SK-N-SH (cell line): Measurements from ENCODE around the gene AFAP1L1. TPM values are rescaled to one million over a fixed set of nuclear protein-coding genes. Genes with fewer than 3 reads are reported as not detected.

ENCODE experiments used
- CTCF ChIA-PET: fragments of 300-600, 350-600 bp; formaldehyde crosslinking; extraction: SDS; loops from one replicate; lab custom pipeline; 2021; lab: Yijun Ruan, JAX
- POLR2A ChIA-PET: fragments of 350-600 bp; sonication (Branson Sonifier 250); formaldehyde crosslinking; extraction: SDS; loops from one replicate; lab custom pipeline; 2020; ENCODE audit warnings: antibody characterized with exemption, inconsistent platforms; lab: Yijun Ruan, JAX
- DNase-seq: peaks from one replicate; pipeline ENCODE4 v3.0.0; 2012
- H2AFZ ChIP-seq: fragments of 200-600 bp; sonication (generic); 2 replicates; pipeline ENCODE4 v1.8.1; 2016; ENCODE audit warnings: antibody characterized with exemption, mild to moderate bottlenecking, low read depth
- H3F3A ChIP-seq: fragments of 200-600 bp; sonication (generic); replicated peaks from 2 replicates; pipeline ENCODE3; 2016; ENCODE audit warnings: antibody characterized with exemption, mild to moderate bottlenecking; ENCODE audit not compliant: insufficient read depth
- H3K27ac ChIP-seq, 2 experiments: fragments of 200-500 bp in 1 of 2; fragments of 200-600 bp in 1 of 2; sonication (Bioruptor generic) in 1 of 2; sonication (generic), shearing (Covaris generic) in 1 of 2; 2 replicates each; pipeline versions ENCODE4 v1.5.1 to v1.6.1; 2014 to 2016; ENCODE audit warnings: low read depth in 2 of 2, inconsistent platforms in 1 of 2, low read length in 1 of 2, mild to moderate bottlenecking in 1 of 2, mixed read lengths in 1 of 2
- H3K27me3 ChIP-seq: fragments of 200-600 bp; sonication (generic), shearing (Covaris generic); 2 replicates; pipeline ENCODE4 v1.6.1; 2016; ENCODE audit warnings: mixed run types; ENCODE audit not compliant: insufficient read depth
- H3K36me3 ChIP-seq, 2 experiments: fragments of 200-500 bp in 1 of 2; fragments of 200-600 bp in 1 of 2; sonication (Bioruptor generic) in 1 of 2; sonication (generic) in 1 of 2; replicated peaks in 1 of 2; 2 replicates each; pipeline versions ENCODE3 to v1.5.1; 2014 to 2016; ENCODE audit warnings: low read length in 1 of 2, mild to moderate bottlenecking in 1 of 2; ENCODE audit not compliant: insufficient read depth in 2 of 2, control insufficient read depth in 1 of 2
- H3K4me1 ChIP-seq, 2 experiments: fragments of 200-500 bp in 1 of 2; fragments of 200-600 bp in 1 of 2; sonication (Bioruptor generic) in 1 of 2; sonication (generic), shearing (Covaris generic) in 1 of 2; 2 replicates each; pipeline versions ENCODE4 v1.5.1 to v1.6.1; 2014 to 2016; ENCODE audit warnings: low read depth in 1 of 2, low read length in 1 of 2, mixed run types in 1 of 2; ENCODE audit not compliant: insufficient read depth in 2 of 2, control insufficient read depth in 1 of 2
- H3K4me2 ChIP-seq: fragments of 200-600 bp; sonication (generic), shearing (Covaris generic); 2 replicates; pipeline ENCODE4 v1.6.1; 2017; ENCODE audit warnings: mixed run types
- H3K4me3 ChIP-seq, 2 experiments: fragments of 200-500 bp in 1 of 2; fragments of 200-600 bp in 1 of 2; sonication (Bioruptor generic) in 1 of 2; sonication (generic), shearing (Covaris generic) in 1 of 2; 2 replicates each; pipeline versions ENCODE4 v1.5.1 to v1.8.1; 2014 to 2016; ENCODE audit warnings: low read depth in 2 of 2, inconsistent platforms in 1 of 2, low read length in 1 of 2, mild to moderate bottlenecking in 1 of 2, mixed read lengths in 1 of 2, moderate library complexity in 1 of 2
- H3K79me2 ChIP-seq: fragments of 200-600 bp; sonication (generic); 2 replicates; pipeline ENCODE4 v1.8.1; 2017; ENCODE audit warnings: mild to moderate bottlenecking; ENCODE audit not compliant: insufficient read depth
- H3K9ac ChIP-seq: fragments of 200-600 bp; sonication (generic); 2 replicates; pipeline ENCODE4 v1.6.1; 2017; ENCODE audit warnings: mixed run types
- H3K9me2 ChIP-seq: fragments of 200-600 bp; sonication (generic); 2 replicates; pipeline ENCODE4 v1.6.1; 2017; ENCODE audit warnings: mixed run types
- H3K9me3 ChIP-seq: fragments of 200-600 bp; sonication (generic); 2 replicates; pipeline ENCODE4 v1.6.1; 2017; ENCODE audit warnings: mixed run types, mild to moderate bottlenecking, moderate library complexity
- H4K20me1 ChIP-seq: fragments of 200-600 bp; sonication (generic); 2 replicates; pipeline ENCODE4 v1.6.1; 2017; ENCODE audit warnings: mild to moderate bottlenecking, mixed run types; ENCODE audit not compliant: insufficient read depth
- CHD2 ChIP-seq: fragments of 150-350 bp; IDR thresholded peaks from 2 replicates; pipeline ENCODE4 v1.6.1; 2018; ENCODE audit warnings: low read length; ENCODE audit not compliant: partially characterized antibody
- ELF1 ChIP-seq: IDR thresholded peaks from 2 replicates; pipeline ENCODE4 v1.4.0; 2012
- EP300 ChIP-seq, 2 experiments: IDR thresholded peaks; 2 replicates each; pipeline versions ENCODE4 v1.4.0 to v1.6.1; 2012; ENCODE audit warnings: borderline replicate concordance in 1 of 2, low read depth in 1 of 2, low read length in 1 of 2
- FOSL2 ChIP-seq: IDR thresholded peaks from 2 replicates; pipeline ENCODE4 v1.4.0; 2012; ENCODE audit warnings: low read depth, mild to moderate bottlenecking, moderate library complexity, borderline replicate concordance
- FOXJ3 ChIP-seq: sonication (generic); formaldehyde crosslinking; IDR thresholded peaks from 2 replicates; pipeline ENCODE4 v1.5.1; 2020; ENCODE audit warnings: mild to moderate bottlenecking, missing genetic modification reagents
- FOXM1 ChIP-seq: IDR thresholded peaks from 2 replicates; pipeline ENCODE4 v1.4.0; 2012; ENCODE audit warnings: low read depth, mild to moderate bottlenecking
- GABPA ChIP-seq: IDR thresholded peaks from 2 replicates; pipeline ENCODE4 v1.4.0; 2012; ENCODE audit warnings: low read depth, mild to moderate bottlenecking
- IRF3 ChIP-seq: fragments of 150-350 bp; IDR thresholded peaks from 2 replicates; pipeline ENCODE4 v1.6.1; 2016; ENCODE audit warnings: mild to moderate bottlenecking, low read depth, low read length
- MAX ChIP-seq: IDR thresholded peaks from 2 replicates; pipeline ENCODE4 v1.4.0; 2012; ENCODE audit warnings: low read depth
- NFIC ChIP-seq: IDR thresholded peaks from 2 replicates; pipeline ENCODE4 v1.4.0; 2012; ENCODE audit warnings: borderline replicate concordance
- PBX3 ChIP-seq: IDR thresholded peaks from 2 replicates; pipeline ENCODE4; 2012
- RCOR1 ChIP-seq: fragments of 150-350 bp; IDR thresholded peaks from 2 replicates; pipeline ENCODE4 v1.6.1; 2017; ENCODE audit warnings: antibody characterized with exemption, low read length
- RFX5 ChIP-seq: IDR thresholded peaks from 2 replicates; pipeline ENCODE4 v1.6.1; 2012; ENCODE audit warnings: mild to moderate bottlenecking, improper control_type of control experiment, low read length
- RXRA ChIP-seq: IDR thresholded peaks from 2 replicates; pipeline ENCODE4 v1.4.0; 2012; ENCODE audit warnings: low read depth, mild to moderate bottlenecking, borderline replicate concordance
- SMC3 ChIP-seq: IDR thresholded peaks from 2 replicates; pipeline ENCODE4 v1.6.1; 2012; ENCODE audit warnings: low read depth, low read length, improper control_type of control experiment
- TAF1 ChIP-seq: IDR thresholded peaks from 2 replicates; pipeline ENCODE4 v1.6.1; 2012; ENCODE audit warnings: low read depth, mild to moderate bottlenecking, low read length, moderate library complexity, borderline replicate concordance
- TCF12 ChIP-seq: IDR thresholded peaks from 2 replicates; pipeline ENCODE4 v1.4.0; 2012
- USF1 ChIP-seq: IDR thresholded peaks from 2 replicates; pipeline ENCODE4 v1.4.0; 2012; ENCODE audit warnings: low read depth, borderline replicate concordance
- USF2 ChIP-seq: fragments of 150-350 bp; IDR thresholded peaks from 2 replicates; pipeline ENCODE4 v1.6.1; 2017; ENCODE audit warnings: antibody characterized with exemption, low read length, low read depth, borderline replicate concordance
- ZBTB33 ChIP-seq: IDR thresholded peaks from 2 replicates; pipeline ENCODE4 v1.4.0; 2012; ENCODE audit warnings: low read depth, borderline replicate concordance
- WGBS: methylation state at CpG from one replicate; pipeline ENCODE4 v1.1.6; 2017; ENCODE audit warnings: low lambda C conversion rate; 5-methylcytosine and 5-hydroxymethylcytosine counted together
- polyA plus RNA-seq, 3 experiments: library from polyadenylated mRNA; depleted of rRNA; stranded (reverse); fragments of >200 nt; gene quantifications; 2 replicates each; pipeline ENCODE4 v1.2.3, GENCODE V29; 2012

AFAP1L1 gene
- polyA plus RNA-seq, 1 of the 3 experiments (the other 2 are of a cell fraction), result 0.82 TPM

GRCh38 chr5:149338364-149338763 is 66.7 kb downstream of the AFAP1L1 start:
- H3K9me2 ChIP-seq, result no peaks in the 10 kb centered on the region
- H3K9ac ChIP-seq, result no peak overlapping the region
- H3K27me3 ChIP-seq, result no peaks in the 10 kb centered on the region
- no peak for TF ChIP-seq IRF3
- TF ChIP-seq RFX5, result no peak
- TF ChIP-seq SMC3, result no peak
- TF ChIP-seq CHD2, result no peak
- TF ChIP-seq RCOR1, result no peak
- no peak for TF ChIP-seq USF1
- TF ChIP-seq TAF1, result no peak
- no peak for TF ChIP-seq MAX
- TF ChIP-seq ZBTB33, result no peak
- TF ChIP-seq FOXJ3, result no peak
- TF ChIP-seq NFIC, result no peak
- TF ChIP-seq FOSL2, result no peak
- no peak for TF ChIP-seq FOXM1
- TF ChIP-seq RXRA, result no peak
- TF ChIP-seq GABPA, result no peak
- no peak for TF ChIP-seq USF2
- no peak for TF ChIP-seq PBX3
- no peak for TF ChIP-seq EP300 (IDR thresholded peaks at IDR 0.05; ENCODE audit: borderline replicate concordance in 1 of 2, low read depth in 1 of 2, low read length in 1 of 2)
- no peak for TF ChIP-seq TCF12
- TF ChIP-seq ELF1, result no peak
- ChIA-PET POLR2A (no interaction called here), CTCF (interaction anchor here (1.0 kb wide), 1 partner anchor 33 kb away, joined by 4 read pairs; no protein-coding TSS in a partner anchor)
- no peaks in the 10 kb centered on the region for H3K4me1 ChIP-seq
- H3F3A ChIP-seq, result no peaks in the 10 kb centered on the region
- H3K36me3 ChIP-seq, result no peaks in the 10 kb centered on the region
- H4K20me1 ChIP-seq, result no peaks in the 10 kb centered on the region
- 55% methylated on average over 1 of the region's 1 CpG for WGBS
- H3K4me2 ChIP-seq, result no peak overlapping the region
- no peak overlapping the region for H3K4me3 ChIP-seq
- no peak overlapping the region for H2AFZ ChIP-seq
- H3K9me3 ChIP-seq, result no peaks in the 10 kb centered on the region
- no peak for DNase-seq
- no peak overlapping the region for H3K27ac ChIP-seq
- no peaks in the 10 kb centered on the region for H3K79me2 ChIP-seq
